ENCODE measurements around the gene ZNF391.
"Not testable (repeated sequence)": the region's sequence is repeated elsewhere in the genome, so short reads cannot be mapped to it uniquely, and the experiment has no call there.

Gene ZNF391

GRCh38 chr6:27424851-27425250 is 36.3 kb downstream of the ZNF391 start:
- not testable (repeated sequence) for FAIRE-seq

DNA sequence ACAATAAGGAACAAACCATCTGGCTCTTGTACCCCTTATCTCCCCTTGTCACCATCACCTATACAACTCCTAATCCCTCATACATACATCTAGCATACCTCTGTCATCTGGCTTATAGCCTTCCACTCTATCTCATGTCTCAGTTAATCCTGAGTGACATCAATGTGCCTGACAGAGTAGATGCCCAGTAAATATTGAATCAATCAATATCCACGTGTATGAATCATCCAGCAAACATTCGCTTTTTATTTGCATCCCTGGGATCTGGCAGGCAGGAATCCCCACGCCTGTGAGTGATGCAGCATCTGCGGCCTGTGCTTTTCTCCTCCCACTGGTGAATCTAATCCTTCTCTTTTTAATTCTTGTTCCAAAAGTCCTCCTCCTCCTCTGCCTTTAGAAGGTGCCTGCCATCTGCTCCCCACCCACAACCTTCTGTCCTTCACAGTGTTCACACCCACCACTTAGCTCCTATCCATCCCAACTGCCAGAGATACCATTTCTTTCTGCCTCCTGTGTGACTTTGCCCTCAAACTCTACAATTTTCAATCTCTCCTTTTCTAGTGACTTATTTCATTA is 37.6 kb downstream of the ZNF391 start:
- FAIRE-seq = no peak

- FAIRE-seq = no peak
Measured at GRCh38 chr6:27428502-27428901, 39.9 kb downstream of the ZNF391 start.

GRCh38 chr6:27428966-27429365 is 40.4 kb downstream of the ZNF391 start:
- FAIRE-seq = no peak

GRCh38 chr6:27433714-27434113 is 45.2 kb downstream of the ZNF391 start:
- FAIRE-seq = no peak

DNA sequence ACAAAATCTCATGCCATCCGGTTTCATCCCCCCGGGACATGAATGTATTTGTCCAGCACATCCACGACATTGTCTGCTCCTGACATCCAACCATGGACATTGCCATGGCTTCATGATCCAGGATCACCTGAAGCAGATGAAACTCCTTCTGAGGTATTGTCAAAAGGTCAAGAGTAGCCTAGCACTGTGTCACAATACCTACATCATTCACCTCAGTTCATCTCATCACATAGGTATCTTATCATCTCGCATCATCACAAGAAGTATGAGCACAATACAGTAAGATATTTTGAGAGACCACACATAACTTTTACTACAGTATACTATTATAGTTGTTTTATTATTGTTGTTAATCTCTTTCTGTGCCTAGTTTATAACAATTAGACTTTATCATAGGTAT is 50.8 kb downstream of the ZNF391 start:
- FAIRE-seq = no peak

- no peak for FAIRE-seq
Measured at GRCh38 chr6:27441001-27441400, 52.4 kb downstream of the ZNF391 start.

GRCh38 chr6:27442932-27443331 is 54.4 kb downstream of the ZNF391 start:
- FAIRE-seq = no peak

DNA sequence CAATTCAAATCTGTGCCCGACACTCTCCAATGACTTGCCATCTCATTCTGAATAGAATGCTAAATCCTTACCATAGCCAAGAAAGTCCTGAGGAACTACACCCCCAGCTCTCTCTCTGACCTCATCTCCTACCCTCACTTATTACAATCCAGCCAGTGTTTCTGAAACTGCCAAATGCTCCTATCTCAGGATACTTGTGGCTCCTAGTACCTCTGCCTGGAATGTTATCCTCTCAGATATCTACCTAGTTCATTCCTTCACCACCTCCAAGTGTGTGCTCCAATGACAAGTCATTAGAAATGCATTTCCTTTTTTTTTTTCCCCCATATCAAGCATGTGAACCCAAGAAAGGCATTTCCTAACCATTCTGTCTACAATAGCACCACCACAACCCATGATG is 59.9 kb downstream of the ZNF391 start:
- FAIRE-seq = no peak

DNA sequence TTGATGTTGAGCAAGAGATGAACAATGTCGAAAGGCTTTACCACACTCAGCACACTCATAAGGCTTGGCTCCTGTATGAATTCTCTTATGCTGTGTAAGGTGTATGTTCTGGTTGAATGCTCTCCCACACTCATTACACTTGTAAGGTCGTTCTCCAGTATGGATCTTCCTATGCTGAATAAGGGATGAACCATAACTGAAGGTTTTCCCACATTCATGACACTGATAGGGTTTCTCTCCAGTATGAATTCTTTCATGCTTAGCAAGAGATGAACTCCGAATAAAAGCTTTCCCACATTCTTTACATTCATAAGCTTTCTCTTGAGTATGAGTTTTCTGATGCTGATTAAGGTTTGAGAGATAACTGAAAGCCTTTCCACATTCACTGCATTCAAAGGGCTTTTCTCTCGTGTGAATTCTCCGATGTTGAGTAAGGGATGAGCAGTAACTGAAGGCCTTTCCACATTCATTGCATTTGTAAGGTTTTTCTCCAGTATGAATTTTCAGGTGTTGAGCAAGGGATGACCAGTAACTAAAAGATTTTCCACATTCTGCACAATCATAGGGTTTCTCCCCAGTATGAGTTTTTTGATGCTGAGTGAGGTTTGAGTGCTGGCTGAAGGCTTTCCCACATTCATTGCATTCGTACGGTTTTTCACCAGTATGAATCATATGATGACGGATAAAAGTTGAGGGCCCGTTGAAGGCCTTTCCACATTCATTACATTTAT is 63.3 kb downstream of the ZNF391 start:
- no peak for FAIRE-seq

DNA sequence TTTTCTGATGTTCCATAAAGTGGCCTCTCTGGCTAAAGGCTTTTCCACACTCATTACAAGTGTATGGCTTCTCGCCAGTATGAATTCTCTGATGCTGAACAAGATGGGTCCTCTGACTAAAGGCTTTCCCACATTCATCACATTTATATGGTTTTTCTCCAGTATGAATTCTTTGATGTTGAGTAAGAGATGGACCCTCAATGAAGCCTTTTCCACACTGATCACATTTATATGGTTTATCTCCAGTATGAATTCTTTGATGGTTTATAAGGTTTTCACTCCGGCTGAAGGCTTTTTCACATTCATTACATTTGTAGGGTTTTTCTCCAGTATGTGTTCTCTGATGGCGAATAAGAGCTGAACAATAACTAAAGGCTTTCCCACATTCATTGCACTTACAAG is 63.9 kb downstream of the ZNF391 start:
- no peak for FAIRE-seq

Data from colon (tissue), 2 donors.